NCI-H1048 (cell line): ENCODE data around the gene CENPU.

ENCODE experiments used
- DNase-seq: peaks from one replicate; lab custom pipeline; 2025; lab: John Stamatoyannopoulos, UW

The CENPU gene

GRCh38 chr4:184712322-184712721 lies 21.6 kb downstream of the CENPU start:
- DNase-seq: no peak

GRCh38 chr4:184706453-184706852 lies 27.4 kb downstream of the CENPU start:
- no peak for DNase-seq

- DNase-seq: no peak
Measured at GRCh38 chr4:184705692-184706091, 28.2 kb downstream of the CENPU start.

GRCh38 chr4:184702114-184702513 lies 31.8 kb downstream of the CENPU start:
- no peak for DNase-seq

- no peak for DNase-seq
Measured at GRCh38 chr4:184699941-184700340, 34.0 kb downstream of the CENPU start.

GRCh38 chr4:184697956-184698355 lies 35.9 kb downstream of the CENPU start:
- DNase-seq: no peak

- DNase-seq: no peak
Measured at GRCh38 chr4:184695178-184695896, 38.6 kb downstream of the CENPU start.

- no peak for DNase-seq
Measured at GRCh38 chr4:184694412-184694956, 39.4 kb downstream of the CENPU start.

- DNase-seq: no peak
Measured at GRCh38 chr4:184693056-184693455, 40.8 kb downstream of the CENPU start.

- no peak for DNase-seq
Measured at GRCh38 chr4:184689681-184690080, 44.2 kb downstream of the CENPU start.

GRCh38 chr4:184688447-184688846 lies 45.4 kb downstream of the CENPU start:
- no peak for DNase-seq

- no peak for DNase-seq
Measured at GRCh38 chr4:184688005-184688404, 45.9 kb downstream of the CENPU start.

GRCh38 chr4:184684491-184685189 lies 49.3 kb downstream of the CENPU start:
- DNase-seq: no peak

- no peak for DNase-seq
Measured at GRCh38 chr4:184681916-184682315, 52.0 kb downstream of the CENPU start.

- no peak for DNase-seq
Measured at GRCh38 chr4:184680698-184681097, 53.2 kb downstream of the CENPU start.

GRCh38 chr4:184675821-184676492 lies 57.9 kb downstream of the CENPU start:
- no peak for DNase-seq

- no peak for DNase-seq
Measured at GRCh38 chr4:184675018-184675417, 58.9 kb downstream of the CENPU start.

- no peak for DNase-seq
Measured at GRCh38 chr4:184674011-184674410, 59.9 kb downstream of the CENPU start.

- DNase-seq: no peak
Measured at GRCh38 chr4:184672741-184673140, 61.2 kb downstream of the CENPU start.

- no peak for DNase-seq
Measured at GRCh38 chr4:184671101-184671500, 62.8 kb downstream of the CENPU start.

- no peak for DNase-seq
Measured at GRCh38 chr4:184669251-184669650, 64.6 kb downstream of the CENPU start.

- no peak for DNase-seq
Measured at GRCh38 chr4:184668511-184669114, 65.3 kb downstream of the CENPU start.
